ENCODE measurements around the gene RING1. TPM values are rescaled to one million over a fixed set of nuclear protein-coding genes. Genes with fewer than 3 reads are reported as not detected.

The RING1 gene
- total and polyA plus RNA-seq, 10 of the 15 experiments (the other 5 are each of a cell fraction or from before 2014, with no cell fraction given): 2.0 to 27.2 (median 15.8) TPM

GRCh38 chr6:33161354-33162331, 46.7 kb upstream of the RING1 start (continued):
- 0 out of 2 replicates have a peak, but pooled peaks have one; percentile 33 for TF ChIP-seq ELK1 (IDR thresholded peaks at IDR 0.05; ENCODE audit: low read depth, low read length)
- TF ChIP-seq PRDM15 (CRISPR knock-in tag; IDR thresholded peaks at IDR 0.05): no peak
- TF ChIP-seq NRF1 (conservative IDR thresholded peaks at IDR 0.05; ENCODE audit: low read depth, low read length): no peak
- TF ChIP-seq BCL11A (IDR thresholded peaks at IDR 0.05; ENCODE audit: low read depth, low read length): no peak
- TF ChIP-seq STAT3 (IDR thresholded peaks at IDR 0.05; ENCODE audit: low read depth, low read length): no peak
- no peak for TF ChIP-seq STAT1 (conservative IDR thresholded peaks at IDR 0.05)
